ENCODE results near the gene SPIRE2. TPM values are rescaled to one million over a fixed set of nuclear protein-coding genes. Genes with fewer than 3 reads are reported as not detected.
A peak's percentile ranks its signal among the peaks of the same experiment; 100 is the strongest.
"Not testable (repeated sequence)": the region's sequence is repeated elsewhere in the genome, so short reads cannot be mapped to it uniquely, and the experiment has no call there.

The SPIRE2 gene
- total and polyA plus RNA-seq, 2 donors (not counting 1 experiment from before 2014, with no cell fraction given), result 0.59 to 3.8 TPM

GRCh38 chr16:89805136-89805905, 23.0 kb upstream of the SPIRE2 start:
- Histone ChIP-seq H3K36me3 (ENCODE audit: control insufficient read depth, insufficient read depth, low read length) (no peaks in the 10 kb centered on the region), H2AFZ (ENCODE audit: low read length) (no peak overlapping the region), H3K9me3 (ENCODE audit: control insufficient read depth, insufficient read depth, low read depth, low read length) (no peaks in the 10 kb centered on the region), H3K4me1 (ENCODE audit: control insufficient read depth, extremely low read depth, insufficient read depth, low read length) (peaks cover 9% of the 10 kb centered on the region), H3K79me2 (ENCODE audit: control insufficient read depth, insufficient read depth, low read length) (no peaks in the 10 kb centered on the region), H3K4me2 (ENCODE audit: extremely low read depth, insufficient read depth, low read length) (no peak overlapping the region), H4K20me1 (ENCODE audit: control insufficient read depth, extremely low read depth, insufficient read depth, low read length) (no peaks in the 10 kb centered on the region), H3K9ac (ENCODE audit: insufficient read depth, low read length) (no peak overlapping the region), H3K4me3 (replicated peaks in 1 of 4; ENCODE audit: control extremely low read depth in 1 of 4, insufficient read depth in 1 of 4, low read depth in 3 of 4, low read length in 4 of 4) (no peak overlapping the region), H3K27ac (ENCODE audit: insufficient read depth, low read length) (peak overlapping the region; percentile 34), H3K27me3 (ENCODE audit: control insufficient read depth, insufficient read depth, low read length) (no peaks in the 10 kb centered on the region)
- DNase-seq (ENCODE audit: low read depth in 2 of 2), result peak; percentile 45 to 77
- TF ChIP-seq EZH2 (IDR thresholded peaks at IDR 0.05; ENCODE audit: low read length, missing control alignments), result no peak
- no peak for TF ChIP-seq CTCF (conservative IDR thresholded peaks at IDR 0.05 in 1 of 2, IDR thresholded peaks at IDR 0.05 in 1 of 2; ENCODE audit: low read depth in 1 of 2, low read length in 2 of 2)

GRCh38 chr16:89806589-89807193, 21.6 kb upstream of the SPIRE2 start:
- H3K79me2 ChIP-seq (ENCODE audit: control insufficient read depth, insufficient read depth, low read length), result not testable (repeated sequence)

GRCh38 chr16:89808475-89808874, 19.8 kb upstream of the SPIRE2 start:
- H3K4me1 ChIP-seq (ENCODE audit: control insufficient read depth, extremely low read depth, insufficient read depth, low read length), result peaks cover 9% of the 10 kb centered on the region
- H4K20me1 ChIP-seq (ENCODE audit: control insufficient read depth, extremely low read depth, insufficient read depth, low read length), result no peaks in the 10 kb centered on the region
- H3K4me3 ChIP-seq (replicated peaks in 1 of 4; ENCODE audit: control extremely low read depth in 1 of 4, insufficient read depth in 1 of 4, low read depth in 3 of 4, low read length in 4 of 4), result no peak overlapping the region
- no peak overlapping the region for H2AFZ ChIP-seq (ENCODE audit: low read length)
- H3K27me3 ChIP-seq (ENCODE audit: control insufficient read depth, insufficient read depth, low read length), result no peaks in the 10 kb centered on the region
- H3K27ac ChIP-seq (ENCODE audit: insufficient read depth, low read length), result no peak overlapping the region
- H3K36me3 ChIP-seq (ENCODE audit: control insufficient read depth, insufficient read depth, low read length), result no peaks in the 10 kb centered on the region
- H3K79me2 ChIP-seq (ENCODE audit: control insufficient read depth, insufficient read depth, low read length), result peaks cover 4% of the 10 kb centered on the region
- DNase-seq (ENCODE audit: low read depth in 2 of 2), result no peak
- H3K4me2 ChIP-seq (ENCODE audit: extremely low read depth, insufficient read depth, low read length), result no peak overlapping the region
- TF ChIP-seq CTCF (conservative IDR thresholded peaks at IDR 0.05 in 1 of 2, IDR thresholded peaks at IDR 0.05 in 1 of 2; ENCODE audit: low read depth in 1 of 2, low read length in 2 of 2) (no peak), EZH2 (IDR thresholded peaks at IDR 0.05; ENCODE audit: low read length, missing control alignments) (no peak)
- no peaks in the 10 kb centered on the region for H3K9me3 ChIP-seq (ENCODE audit: control insufficient read depth, insufficient read depth, low read depth, low read length)
- H3K9ac ChIP-seq (ENCODE audit: insufficient read depth, low read length), result no peak overlapping the region

More at GRCh38 chr16:89806589-89807193, 21.6 kb upstream of the SPIRE2 start:
- H3K4me1 ChIP-seq (ENCODE audit: control insufficient read depth, extremely low read depth, insufficient read depth, low read length); H3K9me3 ChIP-seq (ENCODE audit: control insufficient read depth, insufficient read depth, low read depth, low read length); H3K27me3 ChIP-seq (ENCODE audit: control insufficient read depth, insufficient read depth, low read length); H3K4me2 ChIP-seq (ENCODE audit: extremely low read depth, insufficient read depth, low read length); H3K9ac ChIP-seq (ENCODE audit: insufficient read depth, low read length); H2AFZ ChIP-seq (ENCODE audit: low read length); H3K36me3 ChIP-seq (ENCODE audit: control insufficient read depth, insufficient read depth, low read length); H3K27ac ChIP-seq (ENCODE audit: insufficient read depth, low read length); H3K4me3 ChIP-seq (replicated peaks in 1 of 4; ENCODE audit: control extremely low read depth in 1 of 4, insufficient read depth in 1 of 4, low read depth in 3 of 4, low read length in 4 of 4); H4K20me1 ChIP-seq (ENCODE audit: control insufficient read depth, extremely low read depth, insufficient read depth, low read length): not testable (repeated sequence)
- peak in 1 of 2 donors; percentile 36 for DNase-seq (ENCODE audit: low read depth in 2 of 2)

Data from fibroblast of lung (primary cell).